AG09319 (cell line): ENCODE data around the gene TP53BP2.

Experiments
- DNase-seq: peaks from one replicate; pipeline ENCODE4 v3.0.0-alpha.2; 2010; ENCODE audit warnings: low read depth; ENCODE audit errors: extremely low read depth
- TF ChIP-seq, protein P1 (sequence below): IDR thresholded peaks from 2 replicates; pipeline ENCODE4 v1.5.1; 2011; ENCODE audit warnings: low read depth, mild to moderate bottlenecking, inconsistent platforms, low read length, moderate library complexity

TP53BP2 gene

DNA sequence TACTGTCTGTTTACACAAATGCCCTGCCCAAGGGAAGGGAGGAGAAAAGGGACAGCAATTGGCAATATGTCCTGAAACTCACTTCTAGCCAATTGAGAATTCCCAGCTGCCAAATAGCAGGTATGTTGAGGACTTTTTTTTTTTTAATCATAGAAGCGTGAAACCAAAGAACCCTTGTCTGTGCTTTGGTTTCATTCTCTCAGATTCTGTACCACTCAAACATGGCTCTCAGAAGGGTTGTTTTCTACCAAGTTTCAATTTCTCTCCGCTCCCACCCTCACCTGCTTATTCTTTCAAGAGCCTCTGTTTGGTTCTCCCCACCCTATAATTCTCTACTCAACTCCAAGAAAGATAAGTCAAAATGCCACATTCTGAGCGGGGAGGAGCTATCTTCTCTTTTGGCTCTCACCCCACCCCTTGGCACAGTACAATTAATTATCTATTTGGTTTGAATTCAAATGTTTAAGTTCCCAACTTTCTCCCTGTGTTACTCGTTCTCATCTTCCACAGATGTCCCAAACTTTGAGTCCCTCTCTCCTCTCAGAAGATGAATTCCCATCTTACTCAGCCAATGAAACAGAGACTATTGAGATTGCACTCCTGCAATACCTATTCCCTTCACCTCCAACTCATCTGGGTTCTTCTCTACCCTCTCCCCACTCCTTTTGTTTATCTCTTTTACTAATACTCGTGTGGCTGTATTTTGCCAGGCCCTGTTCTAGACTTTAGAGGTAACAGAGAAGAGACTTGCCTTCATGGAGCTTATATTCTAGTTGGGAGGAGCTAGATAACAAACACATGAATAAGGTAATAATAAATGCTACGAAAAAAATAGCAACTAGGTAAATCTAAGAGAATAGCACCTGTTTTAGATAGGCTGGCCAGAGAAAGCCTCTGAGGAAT, 3.9 kb upstream of the TP53BP2 start:
- no peak for DNase-seq
- TF ChIP-seq, protein P1, sequence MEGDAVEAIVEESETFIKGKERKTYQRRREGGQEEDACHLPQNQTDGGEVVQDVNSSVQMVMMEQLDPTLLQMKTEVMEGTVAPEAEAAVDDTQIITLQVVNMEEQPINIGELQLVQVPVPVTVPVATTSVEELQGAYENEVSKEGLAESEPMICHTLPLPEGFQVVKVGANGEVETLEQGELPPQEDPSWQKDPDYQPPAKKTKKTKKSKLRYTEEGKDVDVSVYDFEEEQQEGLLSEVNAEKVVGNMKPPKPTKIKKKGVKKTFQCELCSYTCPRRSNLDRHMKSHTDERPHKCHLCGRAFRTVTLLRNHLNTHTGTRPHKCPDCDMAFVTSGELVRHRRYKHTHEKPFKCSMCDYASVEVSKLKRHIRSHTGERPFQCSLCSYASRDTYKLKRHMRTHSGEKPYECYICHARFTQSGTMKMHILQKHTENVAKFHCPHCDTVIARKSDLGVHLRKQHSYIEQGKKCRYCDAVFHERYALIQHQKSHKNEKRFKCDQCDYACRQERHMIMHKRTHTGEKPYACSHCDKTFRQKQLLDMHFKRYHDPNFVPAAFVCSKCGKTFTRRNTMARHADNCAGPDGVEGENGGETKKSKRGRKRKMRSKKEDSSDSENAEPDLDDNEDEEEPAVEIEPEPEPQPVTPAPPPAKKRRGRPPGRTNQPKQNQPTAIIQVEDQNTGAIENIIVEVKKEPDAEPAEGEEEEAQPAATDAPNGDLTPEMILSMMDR: no peak

DNA sequence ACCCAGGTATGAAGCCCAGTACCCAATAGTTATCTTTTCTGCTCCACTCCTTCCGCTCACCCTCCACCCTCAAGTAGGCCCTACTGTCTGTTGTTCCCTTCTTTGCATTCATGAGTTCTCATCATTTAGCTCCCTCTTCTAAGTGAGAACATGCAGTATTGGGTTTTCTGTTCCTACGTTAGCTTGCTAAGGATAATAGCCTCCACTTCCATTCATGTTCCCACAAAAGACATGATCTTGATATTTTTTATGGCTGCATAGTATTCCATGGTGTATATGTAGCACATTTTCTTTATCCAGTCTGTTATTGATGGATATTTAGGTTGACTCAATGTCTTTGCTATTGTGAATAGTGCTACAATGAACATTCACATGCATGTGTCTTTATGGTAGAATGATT, 2.8 kb upstream of the TP53BP2 start:
- no peak for DNase-seq

DNA sequence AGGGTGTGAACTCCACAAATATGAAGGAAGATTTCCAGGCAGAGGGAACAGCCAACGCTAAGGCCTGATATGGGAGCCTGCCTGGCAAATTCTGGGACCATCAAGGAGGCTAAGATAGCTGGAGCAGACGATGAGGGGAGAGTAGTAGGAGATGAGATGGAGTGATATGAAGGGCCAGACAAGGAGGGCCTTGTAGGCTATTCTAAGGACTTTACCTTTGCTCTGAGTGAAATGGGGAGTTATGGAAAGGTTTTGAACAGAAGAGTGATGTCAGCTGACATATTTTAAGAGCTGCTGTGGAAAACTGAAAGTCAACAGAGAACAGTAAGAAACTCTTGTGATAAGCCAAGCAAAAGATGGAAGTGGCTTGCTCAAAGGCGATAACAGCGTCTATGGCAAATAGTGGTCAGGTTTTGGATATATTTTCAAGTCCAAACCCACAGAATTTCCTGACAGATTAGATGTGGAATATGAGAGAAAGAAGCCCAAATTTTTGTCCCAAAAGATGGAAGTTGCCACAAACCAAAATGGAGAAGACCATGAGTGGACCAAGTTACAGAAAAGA, 2.1 kb upstream of the TP53BP2 start:
- TF ChIP-seq, protein P1: no peak
- no peak for DNase-seq

More for the DNA sequence above, 2.8 kb upstream of the TP53BP2 start:
- TF ChIP-seq, protein P1: no peak

DNA sequence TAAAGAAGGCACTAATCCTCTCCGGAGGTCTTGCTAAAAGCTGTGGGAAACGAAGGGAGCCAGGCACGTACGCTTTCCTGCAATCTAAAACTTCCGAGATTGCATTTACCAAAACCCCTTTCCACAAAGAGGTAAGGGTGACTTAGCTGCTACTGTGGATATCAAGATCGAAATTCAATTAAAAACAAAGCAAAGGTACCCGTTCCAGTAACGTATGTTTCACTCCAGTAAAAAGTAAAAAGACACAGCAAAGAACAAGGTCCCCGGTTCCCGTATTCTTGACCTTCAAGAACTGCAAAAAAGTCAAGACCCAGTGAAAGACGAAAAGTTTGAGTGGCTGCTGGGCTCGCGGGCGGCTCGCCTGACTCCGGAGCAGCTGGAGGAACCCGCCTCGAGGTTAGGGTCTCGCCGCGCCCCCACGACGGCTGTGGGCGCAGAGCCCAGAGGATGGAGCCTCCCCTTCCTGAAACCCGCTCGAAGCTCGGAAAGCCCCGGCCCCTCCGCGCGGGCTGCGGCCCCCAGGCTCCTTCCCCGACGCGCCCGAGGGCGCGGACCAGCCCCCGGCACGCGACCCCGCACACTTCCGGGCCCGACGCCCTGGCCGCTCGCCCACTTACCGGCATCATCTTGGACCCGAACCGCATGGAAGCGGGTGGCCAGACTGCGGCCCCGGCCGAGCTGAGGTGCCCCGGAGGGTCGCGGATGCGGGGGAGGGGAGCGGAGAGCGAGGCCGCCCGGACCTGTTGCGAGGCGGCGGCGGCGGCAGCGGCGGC, 524 bp downstream of the TP53BP2 start:
- no peak for DNase-seq
- TF ChIP-seq, protein P1: no peak

DNA sequence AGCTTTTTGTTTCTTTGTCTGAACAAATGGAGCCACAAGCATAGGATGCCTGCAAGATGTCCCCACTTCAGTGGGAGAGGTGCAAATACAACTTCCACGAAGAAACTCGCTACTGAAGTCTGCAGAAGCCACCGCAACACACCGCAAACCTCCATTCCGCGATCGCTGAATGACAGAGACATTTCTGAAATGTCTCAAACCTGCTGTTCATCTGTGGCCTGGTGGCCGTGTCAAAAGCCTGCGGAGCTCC, 1.0 kb downstream of the TP53BP2 start:
- DNase-seq: no peak
- TF ChIP-seq, protein P1: no peak

DNA sequence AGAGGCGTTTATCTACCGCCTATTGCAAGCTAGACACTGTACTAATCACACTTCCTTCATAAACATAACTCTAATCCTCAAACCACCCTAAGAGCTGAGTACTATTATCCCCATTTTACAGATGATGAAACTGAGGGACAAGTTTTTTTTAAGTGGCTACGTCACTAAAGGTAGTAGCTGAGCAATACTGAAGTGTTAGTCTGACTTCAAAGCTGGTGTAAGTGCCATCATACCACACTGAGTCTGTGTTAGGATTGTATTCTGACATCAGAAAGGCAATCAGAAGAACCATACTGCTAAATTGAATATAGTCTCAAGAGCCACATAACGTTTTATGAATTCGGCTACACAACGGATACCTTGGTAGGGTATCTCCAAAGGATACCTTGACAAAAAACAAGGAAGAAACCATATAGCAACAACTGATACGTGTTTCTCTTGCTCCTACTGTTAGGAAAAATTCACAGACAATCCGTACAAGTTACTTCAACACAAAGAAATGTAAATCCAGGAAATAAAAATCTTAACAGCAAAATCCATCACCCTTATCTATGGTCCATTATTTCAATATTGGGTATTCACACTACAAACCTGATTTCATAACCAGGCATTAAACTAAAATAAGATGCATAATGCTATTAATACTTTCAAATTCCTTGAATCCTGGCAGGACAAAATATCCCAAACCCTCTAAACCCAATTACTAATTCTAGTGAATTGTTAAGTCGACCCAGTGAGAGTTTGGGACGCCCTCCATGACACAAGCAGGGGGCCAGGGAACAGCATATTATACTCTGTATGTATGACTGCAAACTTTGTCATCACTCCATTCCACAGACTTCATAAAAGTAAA, 1.6 kb downstream of the TP53BP2 start:
- TF ChIP-seq, protein P1: no peak
- DNase-seq: no peak
